GM23338 (cell line): ENCODE results near the gene GSG1L. TPM values are rescaled to one million over a fixed set of nuclear protein-coding genes. Genes with fewer than 3 reads are reported as not detected.

Experiments used
- ATAC-seq: fragments of 200-7000 bp; cut with Tn5 transposase; 3 replicates; pipeline ENCODE4 v1.9.1; 2020
- DNase-seq: peaks from one replicate; pipeline ENCODE4 v3.0.0-alpha.2; 2015; ENCODE audit warnings: low spot score
- H2AFZ ChIP-seq: fragments of 200-600 bp; sonication (generic); 2 replicates; pipeline ENCODE4 v1.8.0; 2016; ENCODE audit warnings: antibody characterized with exemption, mild to moderate bottlenecking, moderate library complexity
- H3F3A ChIP-seq: fragments of 200-600 bp; sonication (generic); replicated peaks from 2 replicates; pipeline ENCODE4 v1.8.0; 2017; ENCODE audit warnings: antibody characterized with exemption, mixed run types, low read depth
- H3K27ac ChIP-seq: fragments of 200-600 bp; sonication (generic); 2 replicates; pipeline ENCODE4 v1.6.1; 2016; ENCODE audit warnings: low read depth
- H3K27me3 ChIP-seq: fragments of 200-600 bp; sonication (generic); 2 replicates; pipeline ENCODE4 v1.8.0; 2016; ENCODE audit warnings: mild to moderate bottlenecking, mixed run types, moderate library complexity; ENCODE audit not compliant: insufficient read depth
- H3K36me3 ChIP-seq: fragments of 200-600 bp; sonication (generic); 2 replicates; pipeline ENCODE4 v1.8.0; 2016; ENCODE audit warnings: mild to moderate bottlenecking; ENCODE audit not compliant: insufficient read depth
- H3K4me1 ChIP-seq: fragments of 200-600 bp; sonication (generic); 2 replicates; pipeline ENCODE4 v1.8.0; 2016; ENCODE audit warnings: mild to moderate bottlenecking, moderate library complexity; ENCODE audit not compliant: insufficient read depth
- H3K4me2 ChIP-seq: fragments of 200-600 bp; sonication (generic); 2 replicates; pipeline ENCODE4 v1.7.1; 2017; ENCODE audit warnings: mixed run types
- H3K4me3 ChIP-seq: fragments of 200-600 bp; sonication (generic); 2 replicates; pipeline ENCODE4 v1.6.1; 2016; ENCODE audit warnings: mixed run types
- H3K79me2 ChIP-seq: fragments of 200-600 bp; sonication (generic); replicated peaks from 2 replicates; pipeline ENCODE4 v1.8.0; 2017; ENCODE audit warnings: mild to moderate bottlenecking; ENCODE audit not compliant: insufficient read depth
- H3K9me2 ChIP-seq: fragments of 200-600 bp; sonication (generic); 2 replicates; pipeline ENCODE4 v1.8.0; 2017; ENCODE audit not compliant: insufficient read depth
- H4K20me1 ChIP-seq: fragments of 200-600 bp; sonication (generic); replicated peaks from 2 replicates; pipeline ENCODE4 v1.8.0; 2017; ENCODE audit warnings: mild to moderate bottlenecking; ENCODE audit not compliant: insufficient read depth
- H3K27ac Mint-ChIP-seq: 2 replicates; pipeline ENCODE4 v1.8.0; 2020; ENCODE audit warnings: inconsistent platforms, mild to moderate bottlenecking, moderate library complexity, mixed read lengths
- H3K27me3 Mint-ChIP-seq: 3 replicates; pipeline ENCODE4 v1.8.0; 2022; ENCODE audit warnings: low read depth, mild to moderate bottlenecking, moderate library complexity, mixed read lengths, inconsistent platforms; ENCODE audit not compliant: insufficient read depth, poor library complexity
- H3K36me3 Mint-ChIP-seq: 3 replicates; pipeline ENCODE4 v1.8.0; 2021; ENCODE audit warnings: low read depth, mild to moderate bottlenecking, inconsistent platforms, moderate library complexity, mixed read lengths
- H3K4me1 Mint-ChIP-seq: 3 replicates; pipeline ENCODE4 v1.8.0; 2020; ENCODE audit warnings: mild to moderate bottlenecking, inconsistent platforms, mixed read lengths
- H3K4me3 Mint-ChIP-seq: 3 replicates; pipeline ENCODE4 v1.8.0; 2021; ENCODE audit warnings: moderate library complexity, mild to moderate bottlenecking, inconsistent platforms, mixed read lengths
- H3K9me3 Mint-ChIP-seq: 3 replicates; pipeline ENCODE4 v1.8.0; 2020; ENCODE audit warnings: moderate library complexity, mild to moderate bottlenecking, inconsistent platforms, mixed read lengths
- CREB1 ChIP-seq: fragments of 250-450 bp; sonication (Bioruptor Pico); IDR thresholded peaks from 2 replicates; pipeline ENCODE4 v1.5.0; 2020; ENCODE audit warnings: low read depth, mild to moderate bottlenecking, moderate library complexity
- EZH2 ChIP-seq: fragments of 200-600 bp; sonication (generic); IDR thresholded peaks from one replicate; pipeline ENCODE4 v1.8.0; 2017; ENCODE audit warnings: antibody characterized with exemption, mild to moderate bottlenecking, low read depth; ENCODE audit not compliant: unreplicated experiment
- JUNB ChIP-seq: IDR thresholded peaks from one replicate; pipeline ENCODE4 v1.6.1; 2016; ENCODE audit warnings: antibody characterized with exemption; ENCODE audit not compliant: unreplicated experiment
- NANOG ChIP-seq: IDR thresholded peaks from 2 replicates; pipeline ENCODE4 v1.6.1; 2016; ENCODE audit warnings: antibody characterized with exemption, borderline replicate concordance
- POLR2AphosphoS5 ChIP-seq: IDR thresholded peaks from 2 replicates; pipeline ENCODE4 v1.6.1; 2016; ENCODE audit warnings: antibody characterized with exemption, low read depth
- STAT1 ChIP-seq: IDR thresholded peaks from one replicate; pipeline ENCODE4 v1.6.1; 2016; ENCODE audit warnings: antibody characterized with exemption; ENCODE audit not compliant: unreplicated experiment
- ZNF331 ChIP-seq: fragments of 250-450 bp; sonication (Bioruptor Pico); IDR thresholded peaks from 2 replicates; pipeline ENCODE4 v1.5.0; 2020; ENCODE audit warnings: low read depth, mild to moderate bottlenecking, moderate library complexity
- polyA plus RNA-seq: library from polyadenylated mRNA; unstranded; fragments of >200 nt; fragmentation: Nextera tagmentation; extraction: Ambion mirVana; gene quantifications from 2 replicates; pipeline ENCODE4 v1.2.1, GENCODE V29; 2016
- total RNA-seq: library from RNA; depleted of rRNA; stranded (reverse); fragments of >200 nt; shearing (Covaris generic); gene quantifications from 2 replicates; pipeline ENCODE4 v1.2.3, GENCODE V29; 2014
- TF ChIP-seq, protein P1 (sequence below): IDR thresholded peaks from 2 replicates; pipeline ENCODE4 v1.6.1; 2016; ENCODE audit warnings: antibody characterized with exemption
- TF ChIP-seq, protein P2 (sequence below): IDR thresholded peaks from one replicate; pipeline ENCODE4 v1.6.1; 2018; ENCODE audit warnings: antibody characterized with exemption; ENCODE audit not compliant: unreplicated experiment

GSG1L gene
- total and polyA plus RNA-seq, 2 experiments from 2014 or later = 0.36 to 0.63 TPM

- TF ChIP-seq, protein P1, sequence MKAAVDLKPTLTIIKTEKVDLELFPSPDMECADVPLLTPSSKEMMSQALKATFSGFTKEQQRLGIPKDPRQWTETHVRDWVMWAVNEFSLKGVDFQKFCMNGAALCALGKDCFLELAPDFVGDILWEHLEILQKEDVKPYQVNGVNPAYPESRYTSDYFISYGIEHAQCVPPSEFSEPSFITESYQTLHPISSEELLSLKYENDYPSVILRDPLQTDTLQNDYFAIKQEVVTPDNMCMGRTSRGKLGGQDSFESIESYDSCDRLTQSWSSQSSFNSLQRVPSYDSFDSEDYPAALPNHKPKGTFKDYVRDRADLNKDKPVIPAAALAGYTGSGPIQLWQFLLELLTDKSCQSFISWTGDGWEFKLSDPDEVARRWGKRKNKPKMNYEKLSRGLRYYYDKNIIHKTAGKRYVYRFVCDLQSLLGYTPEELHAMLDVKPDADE = no peak
- TF ChIP-seq POLR2AphosphoS5 (no peak), EZH2 (no peak), JUNB (no peak), NANOG (no peak), ZNF331 (CRISPR knock-in tag) (no peak), CREB1 (no peak)
- TF ChIP-seq, protein P2, sequence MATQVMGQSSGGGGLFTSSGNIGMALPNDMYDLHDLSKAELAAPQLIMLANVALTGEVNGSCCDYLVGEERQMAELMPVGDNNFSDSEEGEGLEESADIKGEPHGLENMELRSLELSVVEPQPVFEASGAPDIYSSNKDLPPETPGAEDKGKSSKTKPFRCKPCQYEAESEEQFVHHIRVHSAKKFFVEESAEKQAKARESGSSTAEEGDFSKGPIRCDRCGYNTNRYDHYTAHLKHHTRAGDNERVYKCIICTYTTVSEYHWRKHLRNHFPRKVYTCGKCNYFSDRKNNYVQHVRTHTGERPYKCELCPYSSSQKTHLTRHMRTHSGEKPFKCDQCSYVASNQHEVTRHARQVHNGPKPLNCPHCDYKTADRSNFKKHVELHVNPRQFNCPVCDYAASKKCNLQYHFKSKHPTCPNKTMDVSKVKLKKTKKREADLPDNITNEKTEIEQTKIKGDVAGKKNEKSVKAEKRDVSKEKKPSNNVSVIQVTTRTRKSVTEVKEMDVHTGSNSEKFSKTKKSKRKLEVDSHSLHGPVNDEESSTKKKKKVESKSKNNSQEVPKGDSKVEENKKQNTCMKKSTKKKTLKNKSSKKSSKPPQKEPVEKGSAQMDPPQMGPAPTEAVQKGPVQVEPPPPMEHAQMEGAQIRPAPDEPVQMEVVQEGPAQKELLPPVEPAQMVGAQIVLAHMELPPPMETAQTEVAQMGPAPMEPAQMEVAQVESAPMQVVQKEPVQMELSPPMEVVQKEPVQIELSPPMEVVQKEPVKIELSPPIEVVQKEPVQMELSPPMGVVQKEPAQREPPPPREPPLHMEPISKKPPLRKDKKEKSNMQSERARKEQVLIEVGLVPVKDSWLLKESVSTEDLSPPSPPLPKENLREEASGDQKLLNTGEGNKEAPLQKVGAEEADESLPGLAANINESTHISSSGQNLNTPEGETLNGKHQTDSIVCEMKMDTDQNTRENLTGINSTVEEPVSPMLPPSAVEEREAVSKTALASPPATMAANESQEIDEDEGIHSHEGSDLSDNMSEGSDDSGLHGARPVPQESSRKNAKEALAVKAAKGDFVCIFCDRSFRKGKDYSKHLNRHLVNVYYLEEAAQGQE = no peak
Measured at GRCh38 chr16:27945233-27945973, 118.1 kb downstream of the GSG1L start (continued).

GRCh38 chr16:27943766-27944165 is 119.7 kb downstream of the GSG1L start:
- no peak overlapping the region for H3K27ac ChIP-seq
- H3F3A ChIP-seq = no peaks in the 10 kb centered on the region
- no peak overlapping the region for H3K4me3 ChIP-seq
- H3K36me3 ChIP-seq = no peaks in the 10 kb centered on the region
- no peak overlapping the region for H2AFZ ChIP-seq
- H3K4me2 ChIP-seq = no peak overlapping the region
- no peaks in the 10 kb centered on the region for H3K27me3 Mint-ChIP-seq
- no peaks in the 10 kb centered on the region for H3K36me3 Mint-ChIP-seq
- H3K27ac Mint-ChIP-seq = no peak overlapping the region
- ATAC-seq (no peak), DNase-seq (no peak)
- H4K20me1 ChIP-seq = no peaks in the 10 kb centered on the region
- H3K4me1 Mint-ChIP-seq = peaks cover 2% of the 10 kb centered on the region; the same call in 1 of the 3 replicates
- H3K9me3 Mint-ChIP-seq = no peaks in the 10 kb centered on the region
- H3K4me1 ChIP-seq = no peaks in the 10 kb centered on the region; the same call in 1 of the 2 replicates
- no peaks in the 10 kb centered on the region for H3K79me2 ChIP-seq
- H3K9me2 ChIP-seq = no peaks in the 10 kb centered on the region
- no peak overlapping the region for H3K4me3 Mint-ChIP-seq
- no peaks in the 10 kb centered on the region for H3K27me3 ChIP-seq
- TF ChIP-seq EZH2 (no peak), NANOG (no peak), STAT1 (no peak), CREB1 (no peak), POLR2AphosphoS5 (no peak), JUNB (no peak)
- TF ChIP-seq, protein P2 = no peak
